Activated naive CD4-positive, alpha-beta T cell treated with anti-CD3 and anti-CD28 coated beads, Interleukin-2, amount 50 U/mL, for 72 hours (primary cell): Measurements from ENCODE around the gene GRAMD1B. TPM values are rescaled to one million over a fixed set of nuclear protein-coding genes. Genes with fewer than 3 reads are reported as not detected.
A peak's percentile ranks its signal among the peaks of the same experiment; 100 is the strongest.
"Not testable (repeated sequence)": the region's sequence is repeated elsewhere in the genome, so short reads cannot be mapped to it uniquely, and the experiment has no call there.

ENCODE experiments used
- ATAC-seq, 2 donors: fragments of 150-1000 bp; cut with Tn5 transposase; 2 replicates each; pipeline ENCODE4 v1.10.0; 2021; ENCODE audit warnings: mild to moderate bottlenecking in 2 of 2, moderate library complexity in 2 of 2
- DNase-seq, 2 donors: peaks; one replicate each; pipeline ENCODE4 v3.0.0; 2021 to 2022; ENCODE audit warnings: low spot score in 2 of 2
- H3K27ac Mint-ChIP-seq, 2 donors: one replicate each; pipeline ENCODE4 v1.8.0; 2022; ENCODE audit warnings: mild to moderate bottlenecking in 2 of 2, mixed read lengths in 2 of 2
- H3K36me3 Mint-ChIP-seq, 2 donors: one replicate each; pipeline ENCODE4 v1.8.0; 2022; ENCODE audit warnings: mixed read lengths in 2 of 2
- H3K9me3 Mint-ChIP-seq, 2 donors: one replicate each; pipeline ENCODE4 v1.8.0; 2022; ENCODE audit warnings: mixed read lengths in 2 of 2
- total RNA-seq, 2 donors: library from RNA; stranded (reverse); gene quantifications; one replicate each; pipeline ENCODE4 v1.2.3, GENCODE V29; 2022

GRAMD1B gene
- total RNA-seq, 2 donors from 2014 or later = 36.7 to 66.2 TPM

GRCh38 chr11:123456448-123456847 lies 26.4 kb downstream of the GRAMD1B start:
- peaks cover 7 to 31% of the 10 kb centered on the region in 2 donors for H3K36me3 Mint-ChIP-seq
- not testable (repeated sequence) for ATAC-seq, DNase-seq, H3K9me3 Mint-ChIP-seq
- H3K27ac Mint-ChIP-seq = peak overlapping the region; percentile 79 to 93

GRCh38 chr11:123457187-123457770 lies 27.2 kb downstream of the GRAMD1B start:
- no peak for DNase-seq

GRCh38 chr11:123458501-123458900 lies 28.4 kb downstream of the GRAMD1B start:
- peak overlapping the region in 1 of 2 donors; percentile 93 for H3K27ac Mint-ChIP-seq
- H3K9me3 Mint-ChIP-seq = no peaks in the 10 kb centered on the region

More at GRCh38 chr11:123457187-123457770, 27.2 kb downstream of the GRAMD1B start:
- Mint-ChIP-seq H3K27ac (peak overlapping the region; percentile 79 to 93), H3K9me3 (no peaks in the 10 kb centered on the region), H3K36me3 (peaks cover 7 to 40% of the 10 kb centered on the region in 2 donors)
- ATAC-seq = peak in 1 of 2 donors; percentile 29

DNA sequence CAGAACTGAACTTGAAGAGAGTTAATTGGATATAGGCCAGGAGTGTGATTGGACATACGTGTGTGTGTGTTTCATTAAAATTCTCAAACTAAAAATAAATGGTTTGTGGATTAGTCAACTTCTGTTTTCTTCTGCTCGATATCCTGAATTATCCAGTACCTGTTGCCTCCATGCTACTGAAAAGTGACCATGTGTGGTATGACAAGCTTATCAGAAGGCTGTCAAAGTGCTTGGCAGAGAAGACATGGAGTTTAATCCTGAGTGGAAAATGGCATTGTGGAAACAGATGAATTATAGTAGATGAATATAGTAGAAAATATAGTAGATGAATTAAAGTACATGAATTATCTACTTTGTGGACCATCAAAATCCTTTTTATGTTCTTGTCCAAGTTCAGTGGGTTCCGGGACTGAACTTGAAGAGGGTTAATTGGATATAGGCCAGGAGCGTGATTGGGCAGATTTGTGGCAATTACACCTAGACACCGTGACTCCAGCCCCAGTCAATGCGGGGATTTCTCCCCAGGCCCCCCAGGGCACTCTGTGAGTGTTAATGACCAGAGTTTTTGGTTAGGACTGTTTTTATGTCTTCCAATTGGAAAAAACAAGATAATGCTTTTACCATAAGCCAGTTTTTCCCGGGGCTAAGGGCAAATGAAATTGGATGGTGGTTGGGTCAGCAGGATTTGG lies 30.1 kb downstream of the GRAMD1B start:
- H3K27ac Mint-ChIP-seq = no peak overlapping the region

More at GRCh38 chr11:123458501-123458900, 28.4 kb downstream of the GRAMD1B start:
- DNase-seq = no peak
- peaks cover 7 to 44% of the 10 kb centered on the region in 2 donors for H3K36me3 Mint-ChIP-seq
- no peak for ATAC-seq

DNA sequence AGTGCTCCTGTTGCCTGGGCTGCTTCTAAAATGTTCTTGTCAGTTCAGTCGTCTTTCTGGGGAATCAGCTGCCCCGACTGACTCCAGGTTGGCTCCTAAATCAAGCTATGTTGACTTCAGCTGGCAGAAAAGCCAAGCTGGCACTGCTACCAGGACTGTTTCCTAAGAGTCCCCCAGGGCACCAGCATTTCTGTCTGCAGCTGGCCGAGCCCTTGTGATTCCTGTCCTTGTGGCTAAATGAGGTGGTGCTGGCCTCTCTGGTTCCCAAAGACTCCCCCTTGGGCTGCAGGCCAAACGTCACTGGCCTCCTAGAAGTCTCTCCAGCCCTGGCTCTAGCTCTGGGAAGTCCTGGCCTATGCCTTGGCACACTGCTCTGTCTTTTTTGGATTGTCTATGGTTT lies 31.1 kb downstream of the GRAMD1B start:
- Mint-ChIP-seq H3K36me3 (peaks cover 0 to 48% of the 10 kb centered on the region in 2 donors), H3K9me3 (no peaks in the 10 kb centered on the region), H3K27ac (no peak overlapping the region)
- DNase-seq = no peak
- no peak for ATAC-seq

More for the DNA sequence above, 30.1 kb downstream of the GRAMD1B start:
- H3K36me3 Mint-ChIP-seq = peaks cover 7 to 41% of the 10 kb centered on the region in 2 donors
- DNase-seq = no peak
- ATAC-seq = no peak
- H3K9me3 Mint-ChIP-seq = no peaks in the 10 kb centered on the region

GRCh38 chr11:123465667-123466066 lies 35.6 kb downstream of the GRAMD1B start:
- DNase-seq, ATAC-seq, H3K9me3 Mint-ChIP-seq: not testable (repeated sequence)
- Mint-ChIP-seq H3K27ac (peak overlapping the region; percentile 75 to 79), H3K36me3 (peaks cover 0 to 34% of the 10 kb centered on the region in 2 donors)

DNA sequence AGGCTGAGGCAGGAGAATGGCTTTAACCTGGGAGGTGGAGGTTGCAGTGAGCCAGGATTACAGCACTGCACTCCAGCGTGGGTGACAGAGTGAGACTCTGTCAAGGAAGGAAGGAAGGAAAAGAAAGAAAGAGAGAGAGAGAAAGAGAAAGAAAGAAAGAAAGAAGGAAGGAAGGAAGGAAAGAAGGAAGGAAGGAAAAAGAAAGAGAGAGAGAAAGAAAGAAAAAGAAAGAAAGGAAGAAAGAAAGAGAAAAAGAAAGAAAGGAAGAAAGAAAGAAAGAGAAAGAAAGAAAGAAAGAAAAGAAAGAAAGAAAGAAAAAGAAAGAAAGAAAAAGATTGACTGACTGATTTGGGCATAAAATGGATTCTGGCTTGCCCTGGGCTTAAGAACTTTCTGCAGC lies 36.1 kb downstream of the GRAMD1B start:
- not testable (repeated sequence) for H3K9me3 Mint-ChIP-seq, DNase-seq, ATAC-seq
- Mint-ChIP-seq H3K36me3 (peaks cover 0 to 31% of the 10 kb centered on the region in 2 donors), H3K27ac (peak overlapping the region; percentile 75 to 79)

- ATAC-seq (no peak), DNase-seq (no peak)
- H3K36me3 Mint-ChIP-seq = peaks cover 0 to 12% of the 10 kb centered on the region in 2 donors
- no peak overlapping the region for H3K27ac Mint-ChIP-seq
- no peaks in the 10 kb centered on the region for H3K9me3 Mint-ChIP-seq
Observed at GRCh38 chr11:123469089-123469488, 39.0 kb downstream of the GRAMD1B start.

- Mint-ChIP-seq H3K9me3 (no peaks in the 10 kb centered on the region), H3K27ac (no peak overlapping the region), H3K36me3 (peaks cover 0 to 12% of the 10 kb centered on the region in 2 donors)
- no peak for DNase-seq
- ATAC-seq = no peak
Observed at GRCh38 chr11:123469586-123469985, 39.5 kb downstream of the GRAMD1B start.

DNA sequence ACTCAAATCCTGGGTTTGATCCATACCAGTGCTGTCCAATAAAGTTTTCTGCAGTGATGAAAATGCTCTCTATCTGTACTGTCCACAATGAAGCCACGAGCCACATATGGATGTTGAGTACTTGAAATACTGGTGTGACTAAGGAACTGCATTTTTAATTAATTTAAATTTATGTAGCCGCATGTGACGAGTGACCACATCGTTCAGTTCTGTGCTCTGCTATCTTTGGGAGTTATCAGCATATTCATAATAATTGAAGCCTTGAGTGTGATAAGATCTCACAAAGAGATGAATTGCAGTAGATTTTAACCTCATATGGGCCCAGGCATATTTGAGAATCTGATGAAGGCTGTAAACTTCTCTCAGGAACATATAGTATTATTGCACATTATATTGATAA lies 40.8 kb downstream of the GRAMD1B start:
- no peak overlapping the region for H3K27ac Mint-ChIP-seq
- no peaks in the 10 kb centered on the region for H3K9me3 Mint-ChIP-seq
- no peak for DNase-seq
- H3K36me3 Mint-ChIP-seq = peaks cover 0 to 3% of the 10 kb centered on the region in 2 donors
- no peak for ATAC-seq

DNA sequence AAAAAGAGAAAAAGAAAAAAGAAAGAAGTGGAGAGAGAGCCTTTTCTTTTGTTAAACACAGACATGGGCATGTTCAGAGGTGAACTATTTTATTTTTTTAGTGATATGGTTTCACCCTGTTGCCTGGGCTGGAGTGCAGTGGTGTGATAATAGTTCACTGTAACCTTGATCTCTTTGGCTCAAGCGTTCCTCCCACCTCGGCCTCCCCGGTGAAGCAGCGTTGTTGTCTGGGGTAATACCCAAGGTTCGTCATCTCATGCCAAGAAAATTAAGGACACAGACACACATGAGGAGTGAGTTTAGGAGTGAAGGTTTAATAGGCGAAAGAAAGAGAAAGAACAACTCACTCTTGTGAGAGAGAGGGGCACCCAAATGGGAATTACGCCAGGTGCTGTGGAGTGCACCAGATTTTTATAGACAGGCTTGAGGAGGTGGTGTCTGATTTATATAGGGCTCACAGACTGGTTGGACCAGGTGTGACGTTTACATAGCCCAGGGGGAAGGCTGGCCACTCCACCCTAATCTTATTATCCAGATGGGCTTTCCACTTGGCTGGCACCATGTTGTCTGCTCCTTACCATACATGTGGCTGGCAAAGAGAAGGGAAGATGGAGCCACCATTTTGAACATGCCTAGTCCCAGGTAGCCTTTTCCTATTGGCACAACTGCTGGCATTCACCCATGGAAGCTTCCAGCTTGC lies 42.3 kb downstream of the GRAMD1B start:
- ATAC-seq = no peak
- Mint-ChIP-seq H3K36me3 (no peaks in the 10 kb centered on the region), H3K9me3 (no peaks in the 10 kb centered on the region), H3K27ac (no peak overlapping the region)
- no peak for DNase-seq

- no peak overlapping the region for H3K27ac Mint-ChIP-seq
- DNase-seq = no peak
- ATAC-seq = no peak
- no peaks in the 10 kb centered on the region for H3K9me3 Mint-ChIP-seq
- H3K36me3 Mint-ChIP-seq = peaks cover 0 to 6% of the 10 kb centered on the region in 2 donors
Observed at GRCh38 chr11:123473941-123474677, 44.0 kb downstream of the GRAMD1B start.

GRCh38 chr11:123474994-123475393 lies 44.9 kb downstream of the GRAMD1B start:
- H3K9me3 Mint-ChIP-seq = no peaks in the 10 kb centered on the region
- ATAC-seq (no peak), DNase-seq (no peak)
- no peak overlapping the region for H3K27ac Mint-ChIP-seq
- H3K36me3 Mint-ChIP-seq = peaks cover 0 to 6% of the 10 kb centered on the region in 2 donors

- no peak overlapping the region for H3K27ac Mint-ChIP-seq
- DNase-seq (no peak), ATAC-seq (no peak)
- no peaks in the 10 kb centered on the region for H3K9me3 Mint-ChIP-seq
- H3K36me3 Mint-ChIP-seq = peaks cover 0 to 9% of the 10 kb centered on the region in 2 donors
Observed at GRCh38 chr11:123475469-123475868, 45.4 kb downstream of the GRAMD1B start.

DNA sequence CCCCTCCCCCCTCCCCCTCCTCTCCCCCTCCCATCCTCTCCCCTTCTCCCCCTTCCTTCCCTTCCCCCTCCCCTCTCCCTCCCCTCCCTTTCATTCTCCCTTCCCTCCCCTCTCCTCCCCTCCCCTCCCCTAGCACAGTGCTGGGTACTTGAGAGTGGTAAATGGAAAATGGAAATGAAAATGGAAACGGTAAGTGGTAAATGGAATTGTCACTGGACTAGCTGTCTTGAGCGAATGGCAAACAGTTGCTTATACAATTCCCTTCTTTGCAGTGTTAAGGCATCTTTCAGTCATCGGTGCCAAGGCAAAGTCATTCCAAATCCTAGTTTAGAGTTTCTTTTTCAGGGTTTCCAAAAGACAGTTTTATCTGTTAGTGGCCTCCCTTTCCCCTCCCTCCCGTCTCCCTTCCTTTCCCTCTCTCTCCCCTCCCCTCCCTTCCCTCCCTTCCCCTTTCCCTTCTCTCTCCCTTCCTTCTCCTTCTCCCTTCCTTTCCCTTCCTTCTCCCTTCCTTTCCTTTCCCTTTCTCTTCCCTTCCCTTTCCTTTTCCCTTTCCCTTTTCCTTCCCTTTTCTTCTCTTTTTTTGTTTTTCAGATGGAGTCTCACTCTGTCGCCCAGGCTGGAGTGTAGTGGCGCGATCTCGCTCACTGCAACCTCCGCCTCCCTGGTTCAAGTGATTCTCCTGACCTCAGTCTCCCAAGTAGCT lies 47.3 kb downstream of the GRAMD1B start:
- ATAC-seq (no peak), DNase-seq (no peak)
- Mint-ChIP-seq H3K27ac (no peak overlapping the region), H3K9me3 (no peaks in the 10 kb centered on the region), H3K36me3 (peaks cover 0 to 24% of the 10 kb centered on the region in 2 donors)
